Suprapubic skin (tissue), 4 donors: ENCODE measurements around the gene ABCD4. TPM values are rescaled to one million over a fixed set of nuclear protein-coding genes. Genes with fewer than 3 reads are reported as not detected.
A peak's percentile ranks its signal among the peaks of the same experiment; 100 is the strongest.

ENCODE experiments used
- DNase-seq, 2 donors: peaks; one replicate each; pipeline ENCODE4 v3.0.0-alpha.2; 2019; ENCODE audit warnings: low spot score in 2 of 2
- H3K27ac ChIP-seq: fragments of 200-600 bp; sonication (generic); one replicate; pipeline ENCODE4 v1.5.1; 2019
- H3K27me3 ChIP-seq: fragments of 200-600 bp; sonication (generic); one replicate; pipeline ENCODE4 v1.5.1; 2019
- H3K36me3 ChIP-seq: fragments of 200-600 bp; sonication (generic); one replicate; pipeline ENCODE4 v1.5.1; 2019
- H3K4me1 ChIP-seq: fragments of 200-600 bp; sonication (generic); one replicate; pipeline ENCODE4 v1.5.1; 2019
- H3K4me3 ChIP-seq: fragments of 200-600 bp; sonication (generic); one replicate; pipeline ENCODE4 v1.5.1; 2019; ENCODE audit warnings: mild to moderate bottlenecking
- H3K9me3 ChIP-seq: fragments of 200-600 bp; sonication (generic); one replicate; pipeline ENCODE4 v1.5.1; 2019
- EP300 ChIP-seq: sonication (generic); formaldehyde crosslinking; IDR thresholded peaks from one replicate; pipeline ENCODE4 v1.6.1; 2017; ENCODE audit warnings: antibody characterized with exemption
- POLR2A ChIP-seq, 2 donors: fragments of 450-650 bp; IDR thresholded peaks; one replicate each; pipeline ENCODE4 v1.6.1; 2017; ENCODE audit warnings: antibody characterized with exemption in 2 of 2, mild to moderate bottlenecking in 2 of 2, moderate library complexity in 2 of 2
- POLR2AphosphoS5 ChIP-seq, 3 donors: sonication (generic); formaldehyde crosslinking; IDR thresholded peaks; one replicate each; pipeline ENCODE4 v1.6.1; 2017; ENCODE audit warnings: antibody characterized with exemption in 3 of 3
- WGBS: methylation state at CpG from one replicate; pipeline ENCODE4 v1.1.5; 2018; 5-methylcytosine and 5-hydroxymethylcytosine counted together
- total RNA-seq, 4 donors: library from RNA; depleted of rRNA; stranded (reverse); fragments of >200 nt; gene quantifications; one replicate each; pipeline ENCODE4 v1.1.0, GENCODE V29; 2016
- TF ChIP-seq, protein P1 (sequence below), 2 donors: fragments of 200-600 bp in 1 of 2; fragments of 450-650 bp in 1 of 2; sonication (generic) in 1 of 2; IDR thresholded peaks; one replicate each; pipeline ENCODE4 v1.5.1; 2016 to 2019; ENCODE audit warnings: antibody characterized with exemption in 2 of 2, mild to moderate bottlenecking in 1 of 2, moderate library complexity in 1 of 2

The ABCD4 gene
- total RNA-seq, 4 donors from 2014 or later = 22.2 to 87.5 (median 43.5) TPM

DNA sequence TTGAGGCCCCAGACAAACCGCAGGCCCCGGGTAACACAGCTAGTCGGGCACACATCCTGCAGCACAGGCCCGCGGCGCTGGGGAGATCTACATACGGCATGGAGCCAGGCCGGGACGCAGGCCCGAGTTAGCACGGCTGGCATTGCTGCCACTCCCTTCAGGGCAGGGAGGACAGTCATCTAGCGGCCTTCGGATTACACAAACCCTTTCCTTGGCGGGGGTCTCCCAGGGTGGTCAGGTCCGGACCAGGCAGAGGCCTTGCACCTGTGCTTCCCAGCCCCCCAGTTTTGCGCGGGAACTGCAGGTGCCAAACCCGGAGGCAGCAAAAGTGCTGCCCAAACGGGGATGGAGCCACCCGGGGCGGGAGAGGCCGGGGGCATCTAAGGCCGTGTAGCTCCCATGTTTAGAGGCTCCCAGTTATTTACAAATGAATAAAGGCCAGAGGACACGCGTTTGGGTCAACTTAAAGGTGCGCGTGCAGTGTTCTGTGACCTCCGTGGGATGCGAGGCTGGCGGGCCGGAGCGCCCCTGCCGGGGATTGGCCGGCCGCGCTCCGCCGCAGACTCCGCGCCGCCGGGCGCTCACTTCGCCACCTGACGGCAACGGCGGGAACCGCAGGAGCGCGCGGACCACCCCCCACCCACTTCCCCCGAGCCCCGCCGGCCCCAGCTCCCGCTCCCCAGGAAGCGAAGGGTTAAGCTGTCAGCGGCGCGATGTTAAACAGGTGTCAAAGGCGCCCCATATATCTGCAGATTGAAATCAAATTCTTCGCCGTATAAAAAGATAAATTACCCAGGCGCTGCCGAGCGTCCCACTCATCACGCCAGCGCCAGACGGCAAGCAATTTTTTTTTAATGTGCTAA lies 45.4 kb downstream of the ABCD4 start:
- Histone ChIP-seq H3K27ac (no peak overlapping the region), H3K9me3 (no peaks in the 10 kb centered on the region), H3K4me1 (peaks cover 32% of the 10 kb centered on the region), H3K27me3 (no peaks in the 10 kb centered on the region), H3K36me3 (no peaks in the 10 kb centered on the region), H3K4me3 (peak overlapping the region; percentile 79)
- DNase-seq = peak in 1 of 2 donors; percentile 63
- TF ChIP-seq POLR2A (IDR thresholded peaks at IDR 0.05) (no peak), POLR2AphosphoS5 (IDR thresholded peaks at IDR 0.05) (no peak), EP300 (no peak)
- TF ChIP-seq, protein P1, sequence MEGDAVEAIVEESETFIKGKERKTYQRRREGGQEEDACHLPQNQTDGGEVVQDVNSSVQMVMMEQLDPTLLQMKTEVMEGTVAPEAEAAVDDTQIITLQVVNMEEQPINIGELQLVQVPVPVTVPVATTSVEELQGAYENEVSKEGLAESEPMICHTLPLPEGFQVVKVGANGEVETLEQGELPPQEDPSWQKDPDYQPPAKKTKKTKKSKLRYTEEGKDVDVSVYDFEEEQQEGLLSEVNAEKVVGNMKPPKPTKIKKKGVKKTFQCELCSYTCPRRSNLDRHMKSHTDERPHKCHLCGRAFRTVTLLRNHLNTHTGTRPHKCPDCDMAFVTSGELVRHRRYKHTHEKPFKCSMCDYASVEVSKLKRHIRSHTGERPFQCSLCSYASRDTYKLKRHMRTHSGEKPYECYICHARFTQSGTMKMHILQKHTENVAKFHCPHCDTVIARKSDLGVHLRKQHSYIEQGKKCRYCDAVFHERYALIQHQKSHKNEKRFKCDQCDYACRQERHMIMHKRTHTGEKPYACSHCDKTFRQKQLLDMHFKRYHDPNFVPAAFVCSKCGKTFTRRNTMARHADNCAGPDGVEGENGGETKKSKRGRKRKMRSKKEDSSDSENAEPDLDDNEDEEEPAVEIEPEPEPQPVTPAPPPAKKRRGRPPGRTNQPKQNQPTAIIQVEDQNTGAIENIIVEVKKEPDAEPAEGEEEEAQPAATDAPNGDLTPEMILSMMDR (IDR thresholded peaks at IDR 0.05) = peak; percentile 50 to 100
- WGBS = 2% methylated on average over 32 of the region's 68 CpGs

DNA sequence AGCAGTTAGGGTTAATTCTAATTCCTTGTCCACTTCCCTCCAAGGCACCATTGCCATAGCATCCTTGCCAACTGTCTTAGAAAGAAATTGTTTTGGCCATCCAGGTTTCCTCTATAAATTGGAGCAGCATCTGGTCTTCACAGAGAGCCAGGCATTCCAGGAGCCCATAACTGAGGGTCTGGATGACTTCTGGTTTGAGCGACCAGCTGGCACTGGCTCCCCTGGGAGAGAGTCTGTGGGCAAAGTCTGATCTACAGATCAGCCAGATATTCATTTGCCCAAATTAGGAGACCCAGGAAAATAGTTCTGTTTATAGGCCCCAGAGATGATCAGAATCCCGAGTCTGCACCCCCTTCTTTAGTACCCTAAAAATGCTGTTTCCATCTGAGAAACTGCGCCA lies 47.5 kb downstream of the ABCD4 start:
- Histone ChIP-seq H3K27me3 (no peaks in the 10 kb centered on the region), H3K4me3 (no peak overlapping the region), H3K27ac (no peak overlapping the region), H3K9me3 (no peaks in the 10 kb centered on the region), H3K36me3 (no peaks in the 10 kb centered on the region), H3K4me1 (peaks cover 26% of the 10 kb centered on the region)
- TF ChIP-seq POLR2AphosphoS5 (IDR thresholded peaks at IDR 0.05) = no peak
- TF ChIP-seq, protein P1 (IDR thresholded peaks at IDR 0.05) = no peak
- TF ChIP-seq EP300 = no peak
- no peak for TF ChIP-seq POLR2A (IDR thresholded peaks at IDR 0.05)
- 100% methylated on average over 1 of the region's 3 CpGs for WGBS
- DNase-seq = no peak

DNA sequence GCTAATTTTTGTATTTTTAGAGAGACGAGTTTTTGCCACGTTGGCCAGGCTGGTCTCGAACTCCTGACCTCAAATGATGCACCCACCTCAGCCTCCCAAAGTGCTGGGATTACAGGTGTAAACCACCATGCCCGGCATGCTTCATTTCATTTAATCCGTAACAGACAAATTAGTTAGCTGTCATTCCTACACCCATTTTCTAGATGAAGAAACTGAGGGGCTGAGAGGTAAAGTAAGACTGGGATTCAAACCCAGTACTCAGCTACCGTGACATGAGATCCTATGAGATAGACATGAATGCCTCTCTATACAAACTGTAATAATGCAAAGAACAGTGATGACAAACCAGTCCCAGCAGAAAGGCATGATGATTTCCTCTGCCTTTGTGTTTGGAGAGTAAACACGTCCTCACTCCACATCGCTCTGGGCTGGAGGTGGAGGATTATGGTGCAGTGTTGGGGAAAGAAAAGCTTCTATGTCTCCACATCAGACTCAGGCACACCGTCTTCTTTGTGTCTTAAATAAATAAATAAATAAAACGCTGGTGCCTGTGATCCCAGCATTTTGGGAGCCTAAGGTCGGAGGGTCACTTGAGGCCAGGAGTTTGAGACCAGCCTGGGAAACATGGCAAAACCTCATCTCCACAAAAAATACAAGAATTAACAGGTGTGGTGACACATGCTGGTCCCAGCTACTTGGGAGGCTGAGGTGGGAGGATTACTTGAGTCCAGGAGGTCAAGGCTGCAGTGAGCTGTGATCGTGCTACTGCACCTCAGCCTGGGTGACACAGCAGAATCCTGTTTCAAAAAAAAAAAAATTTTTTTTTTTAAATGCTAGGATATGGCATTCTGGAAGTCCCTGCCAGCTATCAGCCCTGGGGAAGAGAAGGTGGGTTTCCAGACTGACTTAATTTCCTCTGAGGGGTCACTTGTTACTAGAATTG lies 53.0 kb downstream of the ABCD4 start:
- H3K27ac ChIP-seq = no peak overlapping the region
- no peak overlapping the region for H3K4me3 ChIP-seq
- peaks cover 8% of the 10 kb centered on the region for H3K4me1 ChIP-seq
- no peaks in the 10 kb centered on the region for H3K36me3 ChIP-seq
- peaks cover 30% of the 10 kb centered on the region for H3K27me3 ChIP-seq
- 73% methylated on average over 12 of the region's 12 CpGs for WGBS
- DNase-seq = no peak
- TF ChIP-seq EP300 (no peak), POLR2A (IDR thresholded peaks at IDR 0.05) (no peak), POLR2AphosphoS5 (IDR thresholded peaks at IDR 0.05) (no peak)
- TF ChIP-seq, protein P1 (IDR thresholded peaks at IDR 0.05) = no peak
- H3K9me3 ChIP-seq = no peaks in the 10 kb centered on the region

DNA sequence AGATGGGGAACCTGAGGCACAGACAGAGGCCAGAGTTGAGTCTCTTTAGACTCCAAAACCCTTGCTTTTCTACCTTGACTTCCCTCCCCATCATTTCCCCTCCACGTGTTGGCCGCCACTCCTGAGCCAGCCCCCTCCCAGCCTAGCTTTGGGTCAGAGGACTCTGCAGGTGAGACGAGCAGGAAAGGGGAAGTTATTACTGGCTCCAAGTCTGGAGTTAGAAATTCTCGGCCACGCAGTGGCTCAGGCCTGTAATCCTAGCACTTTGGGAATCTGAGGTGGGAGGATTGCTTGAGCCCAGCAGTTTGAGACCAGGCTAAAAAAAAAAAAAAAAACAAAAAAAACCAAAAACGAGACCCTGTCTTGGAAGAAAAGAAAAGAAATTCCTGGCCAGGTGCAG lies 54.7 kb downstream of the ABCD4 start:
- H3K4me1 ChIP-seq = peaks cover 8% of the 10 kb centered on the region
- no peak for DNase-seq
- H3K27ac ChIP-seq = no peak overlapping the region

DNA sequence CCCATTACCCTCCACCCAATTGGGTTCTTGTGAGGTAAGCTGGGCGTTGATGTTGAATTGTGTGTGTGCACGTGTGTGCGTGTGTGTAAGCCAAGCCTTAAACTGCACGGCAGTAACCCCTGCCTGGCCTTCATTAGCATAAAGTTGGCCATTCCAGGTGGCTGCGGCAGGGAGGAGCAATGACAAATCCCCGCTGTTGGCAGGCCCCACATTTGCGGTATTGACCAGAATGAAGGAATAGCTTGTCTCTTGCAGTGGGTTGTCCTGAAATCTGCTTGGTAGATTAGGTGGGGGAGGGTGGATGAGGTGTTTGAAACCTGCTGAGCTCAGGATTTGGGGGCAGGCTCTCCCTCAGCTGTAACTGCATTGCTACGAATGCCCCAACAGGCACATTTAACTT lies 56.2 kb downstream of the ABCD4 start:
- Histone ChIP-seq H3K9me3 (no peaks in the 10 kb centered on the region), H3K4me3 (no peak overlapping the region), H3K36me3 (no peaks in the 10 kb centered on the region), H3K4me1 (peaks cover 12% of the 10 kb centered on the region), H3K27me3 (peaks cover 62% of the 10 kb centered on the region), H3K27ac (no peak overlapping the region)
- TF ChIP-seq POLR2A (IDR thresholded peaks at IDR 0.05) (no peak), POLR2AphosphoS5 (IDR thresholded peaks at IDR 0.05) (no peak), EP300 (no peak)
- TF ChIP-seq, protein P1 (IDR thresholded peaks at IDR 0.05) = no peak
- DNase-seq = no peak
- 79% methylated on average over 8 of the region's 8 CpGs for WGBS

More for the DNA sequence above, 54.7 kb downstream of the ABCD4 start:
- Histone ChIP-seq H3K36me3 (no peaks in the 10 kb centered on the region), H3K27me3 (peaks cover 47% of the 10 kb centered on the region), H3K9me3 (no peaks in the 10 kb centered on the region), H3K4me3 (no peak overlapping the region)
- WGBS = 69% methylated on average over 6 of the region's 6 CpGs
- no peak for TF ChIP-seq EP300
